ENCODE data around the gene LAMB3.
A peak's percentile ranks its signal among the peaks of the same experiment; 100 is the strongest.

LAMB3 gene

DNA sequence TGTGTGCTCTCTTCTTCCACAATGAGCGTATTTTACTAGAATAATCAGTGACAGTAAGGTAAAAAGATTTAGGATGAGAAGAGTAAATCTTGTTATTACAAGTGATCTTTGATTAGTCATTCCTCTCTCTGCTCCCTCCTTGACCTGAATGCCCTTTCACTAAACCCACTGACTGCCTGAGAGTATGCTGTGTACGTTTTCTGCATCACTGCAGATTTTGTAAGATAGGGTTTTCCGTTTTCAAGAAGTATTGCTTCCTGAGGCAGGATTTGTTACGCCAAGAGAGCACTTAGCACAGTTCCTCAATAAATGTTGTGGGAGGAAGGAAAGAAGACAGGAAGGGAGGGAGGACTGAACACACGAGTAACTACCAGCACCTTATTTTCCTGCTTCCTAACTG lies 7.7 kb upstream of the LAMB3 start:
- no peak for DNase-seq

- DNase-seq: no peak
Observed at GRCh38 chr1:209657918-209658317, 5.7 kb upstream of the LAMB3 start.

GRCh38 chr1:209657140-209657879 lies 5.1 kb upstream of the LAMB3 start:
- no peak for DNase-seq

DNA sequence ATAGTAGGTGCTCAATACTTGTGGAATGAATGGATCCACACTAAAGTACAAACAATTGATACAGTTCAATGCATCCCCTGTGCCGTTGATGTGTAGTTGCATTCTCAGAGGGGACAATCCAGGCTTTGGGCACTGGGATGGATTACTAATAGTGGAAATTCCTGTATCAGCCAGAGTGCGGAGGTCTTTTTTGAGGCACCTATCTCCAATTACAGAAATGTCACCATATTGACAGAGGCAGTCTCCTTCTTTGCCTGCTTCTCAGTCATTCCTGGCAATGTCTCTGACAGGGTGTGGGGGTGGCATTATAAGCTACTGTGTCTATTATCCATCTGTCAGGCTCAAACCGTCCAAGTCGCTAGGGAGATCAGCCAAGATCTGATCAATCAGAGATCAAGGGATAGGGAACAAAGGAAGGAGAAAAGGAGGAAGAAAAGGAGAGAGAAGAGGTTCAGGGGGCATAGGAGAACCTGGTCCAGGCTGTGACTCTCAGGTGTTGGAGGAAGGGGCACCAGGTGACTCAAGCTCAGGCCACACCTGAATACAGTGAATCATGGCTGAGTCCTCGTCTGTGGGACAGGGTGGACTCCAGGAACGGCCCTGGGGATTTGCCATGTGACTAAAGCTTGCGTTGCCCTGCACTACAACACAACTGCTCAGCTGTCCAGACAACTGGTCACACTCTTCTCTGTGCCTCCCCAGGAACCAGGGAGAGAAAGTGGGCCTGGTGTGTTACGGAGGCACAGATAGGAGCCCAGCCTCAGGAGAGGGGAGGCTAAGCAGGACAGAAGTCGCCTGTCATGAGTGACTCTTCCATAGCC lies 3.4 kb upstream of the LAMB3 start:
- no peak for DNase-seq

DNA sequence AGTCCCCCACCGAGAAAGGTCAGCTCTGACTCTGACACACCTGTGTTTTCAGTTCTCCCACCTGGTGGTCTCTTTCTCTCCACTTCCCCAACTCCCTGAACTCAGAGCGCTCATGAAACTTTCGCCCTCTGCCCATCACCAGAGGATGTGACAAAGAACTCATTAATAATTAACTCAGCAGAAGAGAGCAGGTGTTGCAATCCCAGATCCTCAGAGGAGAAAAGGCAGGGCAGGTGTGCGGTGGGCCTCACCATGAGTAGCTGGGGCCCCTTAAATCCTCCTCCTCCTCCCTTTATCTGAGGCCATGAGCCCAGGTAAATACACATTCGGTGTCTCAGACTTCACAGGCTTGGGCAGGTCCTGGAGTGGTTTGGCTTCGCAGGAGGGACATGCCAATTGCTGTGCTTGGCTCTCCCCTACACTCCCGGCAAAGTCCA lies 1.7 kb upstream of the LAMB3 start:
- no peak for DNase-seq

DNA sequence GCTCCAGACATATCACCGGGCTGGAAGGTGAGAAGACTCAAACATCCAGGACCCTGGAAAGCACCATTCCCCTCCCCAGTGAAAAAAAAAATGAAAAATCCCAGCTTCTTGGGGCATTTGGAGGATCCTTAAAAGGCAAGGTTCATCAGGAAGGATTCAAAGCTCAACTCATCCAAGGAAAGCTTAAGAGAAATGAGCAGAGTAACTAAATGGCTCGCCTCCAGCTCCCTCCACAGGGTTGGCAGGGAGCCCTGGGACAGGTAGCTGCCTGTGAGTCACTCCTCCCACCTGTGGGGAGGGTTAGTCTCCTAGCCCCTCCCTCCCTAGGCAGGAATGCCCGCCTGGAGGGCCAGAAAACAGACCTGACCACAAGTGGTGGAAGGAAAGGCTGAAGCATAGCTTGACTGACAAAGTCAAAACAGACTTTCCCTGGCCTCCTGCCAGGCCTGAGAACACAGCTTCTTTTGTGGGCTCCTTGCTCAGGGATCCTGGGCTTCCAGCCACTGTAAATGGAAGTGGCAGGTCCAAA lies 712 bp upstream of the LAMB3 start:
- DNase-seq: peak; percentile 36 to 37

GRCh38 chr1:209651138-209651587 lies 1.1 kb downstream of the LAMB3 start:
- peak; percentile 39 to 48 for DNase-seq

- no peak for DNase-seq
Observed at GRCh38 chr1:209650454-209650853, 1.8 kb downstream of the LAMB3 start.

DNA sequence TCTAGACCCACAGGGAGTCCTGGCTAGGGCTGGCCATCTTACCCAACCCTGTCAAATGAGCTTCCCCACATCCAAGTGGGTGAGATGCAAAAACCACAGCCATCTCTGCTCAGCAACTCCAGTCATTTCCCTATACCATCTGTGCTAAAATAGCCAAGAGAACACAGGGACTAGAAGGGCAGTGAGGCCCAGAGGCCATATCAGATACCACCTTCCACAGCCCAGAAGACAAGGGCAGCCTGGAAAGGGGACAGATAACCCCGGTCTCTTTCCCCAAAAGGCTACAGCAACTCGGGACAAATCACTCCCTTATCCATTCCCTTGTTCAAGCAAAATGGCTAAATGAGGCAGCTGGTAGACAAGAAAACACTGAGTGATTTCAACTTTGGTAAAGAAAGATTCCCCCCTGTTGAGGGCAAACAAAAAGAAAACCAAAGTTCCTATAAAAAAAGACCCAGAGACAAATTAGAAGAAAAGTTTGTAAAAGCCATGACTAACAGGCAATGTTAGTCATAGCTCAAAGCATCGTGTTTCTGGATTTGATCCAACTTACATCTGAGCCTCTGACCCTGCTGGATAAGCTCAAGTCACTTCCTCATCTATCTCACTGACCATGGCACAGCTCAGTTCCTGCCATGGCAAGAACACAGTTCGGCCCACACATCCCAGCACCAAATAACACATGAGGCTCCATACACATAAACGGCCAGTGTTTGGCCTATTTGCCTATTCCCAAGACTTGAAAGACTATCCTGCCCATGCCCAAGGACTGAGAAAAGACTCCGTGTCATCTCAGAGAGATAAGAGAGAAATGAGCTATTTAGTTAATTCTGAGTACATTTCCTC lies 3.1 kb downstream of the LAMB3 start:
- no peak for DNase-seq

- no peak for DNase-seq
Observed at GRCh38 chr1:209648346-209648745, 3.9 kb downstream of the LAMB3 start.

DNA sequence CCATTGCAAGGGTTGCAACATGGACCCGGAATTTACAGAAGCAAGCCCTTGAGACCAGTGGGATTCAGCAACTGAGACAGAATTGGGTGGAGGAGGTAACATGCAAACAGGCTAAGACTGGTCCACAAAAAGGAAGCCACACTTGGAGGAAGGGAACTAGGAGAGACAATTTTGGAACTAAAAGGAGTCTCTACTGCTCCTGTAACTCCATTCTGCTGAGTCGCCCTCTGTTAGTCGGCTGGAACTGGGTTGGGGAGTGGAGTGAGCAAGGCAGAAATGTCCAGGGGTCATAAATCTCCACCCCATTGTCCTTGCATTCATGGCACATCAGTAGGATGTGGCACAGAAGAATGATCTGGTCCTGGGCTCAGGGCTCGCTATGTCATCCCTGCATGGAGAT lies 5.1 kb downstream of the LAMB3 start:
- DNase-seq: no peak

DNA sequence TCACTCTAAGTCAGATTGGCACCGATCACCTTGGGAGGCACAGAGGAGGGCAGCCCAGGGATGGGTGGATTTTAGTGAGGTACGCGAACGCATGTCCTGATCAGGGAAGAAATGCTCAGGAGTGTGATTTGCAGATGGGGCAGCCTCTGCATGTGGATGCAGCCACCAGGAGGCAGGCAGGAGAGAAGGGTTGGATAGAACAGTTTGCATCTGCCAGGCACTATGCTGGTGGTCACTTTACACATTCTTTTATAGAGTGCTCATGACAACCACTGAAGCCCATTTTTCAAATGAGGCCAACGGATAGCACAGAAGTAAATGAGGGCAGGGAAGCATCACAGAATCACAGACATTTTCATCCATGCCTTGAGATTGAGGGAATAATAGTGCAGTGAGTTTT lies 5.7 kb downstream of the LAMB3 start:
- DNase-seq: no peak

DNA sequence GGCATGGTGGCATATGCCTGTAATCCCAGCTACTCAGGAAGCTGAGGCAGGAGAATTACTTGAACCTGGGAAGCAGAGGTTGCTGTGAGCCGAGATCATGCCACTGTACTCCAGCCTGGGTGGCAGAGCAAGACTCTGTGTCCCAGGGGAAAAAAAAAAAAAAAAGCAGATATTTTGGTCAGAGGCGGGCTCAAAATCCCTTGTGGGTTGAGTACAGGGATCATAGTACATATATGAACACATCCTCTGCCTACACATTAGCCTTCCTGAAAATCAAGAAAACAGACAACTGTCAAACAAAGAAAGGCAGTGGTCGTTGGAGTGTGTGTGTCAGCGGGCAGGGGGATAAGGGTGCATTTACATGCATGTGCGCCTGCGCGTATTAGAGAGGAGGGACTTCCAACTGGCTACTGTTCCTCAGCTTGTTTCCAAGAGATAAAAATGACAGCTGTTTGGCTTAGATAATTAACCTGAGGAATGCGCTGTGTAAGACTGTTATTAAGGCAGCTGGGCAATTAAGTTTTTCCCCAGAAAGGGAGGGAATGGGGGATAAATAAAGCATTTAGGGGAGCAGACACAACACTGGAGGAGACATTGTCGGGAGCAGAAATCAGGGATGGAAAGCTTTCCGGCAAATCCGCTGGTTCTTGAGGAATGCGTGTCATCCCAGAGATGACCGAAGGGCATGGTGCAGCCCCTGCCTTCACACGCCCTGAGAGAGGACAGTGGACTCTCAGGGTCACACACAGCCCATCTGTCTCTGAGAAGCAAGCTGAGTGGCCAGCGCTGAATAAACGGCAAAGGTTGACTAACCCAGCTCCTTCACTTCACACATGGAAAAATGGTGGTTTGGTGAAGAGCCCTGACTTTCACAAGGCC lies 6.4 kb downstream of the LAMB3 start:
- DNase-seq: no peak

DNA sequence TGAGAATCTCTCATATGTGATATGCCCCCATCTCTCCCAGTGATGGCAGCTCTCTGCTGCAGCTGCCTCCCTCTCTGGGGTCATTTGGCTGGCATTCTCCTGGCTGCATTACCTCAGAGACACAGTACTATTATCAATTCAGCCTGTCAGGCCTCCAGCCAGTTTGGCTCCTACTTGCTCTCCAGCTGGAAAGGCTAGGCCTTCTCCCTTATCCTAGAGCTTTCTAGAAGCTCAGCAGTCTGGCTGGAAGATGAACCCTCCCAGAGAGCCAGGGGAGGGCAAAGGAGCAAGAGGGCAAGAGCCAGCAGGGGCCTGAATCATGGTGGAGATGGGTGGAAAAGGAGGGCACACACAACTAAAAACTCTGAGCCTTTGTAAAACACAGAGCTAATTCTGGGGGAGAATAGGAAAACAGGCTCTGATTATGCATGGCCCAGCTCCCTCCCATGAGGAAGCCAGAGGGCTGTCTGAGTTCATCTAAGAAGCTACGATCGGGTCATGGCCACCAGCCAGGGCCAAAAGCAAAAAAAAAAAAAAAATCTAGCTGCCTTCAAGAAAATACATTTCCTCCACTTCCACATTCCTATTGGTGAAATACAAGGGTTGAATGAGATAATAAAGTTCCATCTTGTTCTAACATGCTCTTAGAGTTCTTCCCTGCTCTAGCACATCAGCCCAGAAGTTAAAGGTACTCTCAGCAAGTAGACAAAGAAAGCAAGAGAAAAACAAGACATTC lies 8.8 kb downstream of the LAMB3 start:
- no peak for DNase-seq

DNA sequence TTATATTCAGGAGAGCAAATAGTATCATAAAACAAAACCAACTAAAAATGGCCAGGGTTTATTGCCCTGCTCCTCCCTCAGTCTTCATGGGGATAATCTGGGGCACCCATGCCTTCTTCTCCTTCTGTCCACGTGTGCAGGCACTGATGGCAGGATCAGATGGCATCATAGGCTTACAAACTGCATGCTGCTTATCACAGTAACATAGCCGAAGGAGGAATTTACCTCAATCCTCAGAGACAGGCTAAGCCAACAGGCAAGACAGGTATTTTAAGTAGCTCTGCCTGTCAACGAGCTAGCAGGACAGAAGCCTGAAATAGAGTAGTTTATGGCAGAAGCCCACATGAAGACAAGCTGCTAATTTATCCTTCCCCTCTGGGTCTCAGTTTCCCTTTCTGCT lies 9.4 kb downstream of the LAMB3 start:
- no peak for DNase-seq

- DNase-seq: no peak
Observed at GRCh38 chr1:209641832-209642172, 10.4 kb downstream of the LAMB3 start.

- no peak for DNase-seq
Observed at GRCh38 chr1:209635850-209636249, 16.4 kb downstream of the LAMB3 start.

DNA sequence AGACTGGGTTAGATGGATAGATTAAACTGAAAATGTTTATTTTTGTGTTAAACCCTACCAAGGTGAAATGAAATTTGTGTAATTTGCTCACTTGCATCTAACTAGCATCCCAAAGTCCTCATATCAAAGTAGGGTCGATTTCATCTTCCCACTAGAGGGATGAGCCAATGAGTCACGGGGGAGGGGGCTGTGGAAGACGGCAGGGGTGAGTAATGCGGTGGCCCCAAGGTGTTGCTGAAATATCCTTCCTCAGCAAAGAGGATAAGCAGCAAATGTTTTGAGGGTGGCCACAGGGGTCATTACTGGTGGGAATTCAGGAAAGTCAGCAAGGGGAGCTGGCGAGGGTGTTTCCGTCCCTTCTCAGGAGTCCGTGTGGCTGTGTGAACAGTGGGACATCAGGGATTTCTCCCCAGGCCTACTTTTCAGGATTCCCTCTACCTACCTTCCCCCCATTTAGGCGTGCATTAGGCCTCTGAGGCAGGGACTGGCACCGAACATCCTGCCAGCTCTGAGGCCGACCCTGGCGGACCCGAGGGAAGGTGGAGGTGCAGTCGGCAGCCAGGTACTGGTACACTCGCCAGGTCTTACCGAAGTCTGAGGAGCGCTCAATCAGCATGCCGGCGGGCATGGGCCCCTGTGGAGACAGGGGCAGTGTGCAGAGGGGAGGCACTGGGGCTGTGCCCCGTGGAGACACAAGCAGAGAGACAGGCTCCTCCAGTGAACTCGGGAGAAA lies 18.1 kb downstream of the LAMB3 start:
- no peak for DNase-seq

GRCh38 chr1:209633335-209633997 lies 18.8 kb downstream of the LAMB3 start:
- no peak for DNase-seq

All from activated CD4-positive, alpha-beta T cell treated with anti-CD3 and anti-CD28 coated beads, Interleukin-2, amount 50 U/mL, for 4 hours (primary cell).